Activated CD8-positive, alpha-beta memory T cell treated with anti-CD3 and anti-CD28 coated beads, Interleukin-2, amount 50 U/mL, for 48 hours (primary cell): ENCODE measurements around the gene AATK.
A peak's percentile ranks its signal among the peaks of the same experiment; 100 is the strongest.

Experiments used
- DNase-seq: peaks from one replicate; pipeline ENCODE4 v3.0.0-alpha.2; 2020

The AATK gene

GRCh38 chr17:81126281-81127132 lies 39.5 kb downstream of the AATK start:
- no peak for DNase-seq

GRCh38 chr17:81125573-81126081 lies 40.4 kb downstream of the AATK start:
- DNase-seq: no peak

- DNase-seq: no peak
Observed at GRCh38 chr17:81124377-81124776, 41.6 kb downstream of the AATK start.

GRCh38 chr17:81123052-81124048 lies 42.7 kb downstream of the AATK start:
- no peak for DNase-seq

- no peak for DNase-seq
Observed at GRCh38 chr17:81121841-81122733, 43.9 kb downstream of the AATK start.

GRCh38 chr17:81120695-81121621 lies 45.1 kb downstream of the AATK start:
- no peak for DNase-seq

GRCh38 chr17:81120149-81120484 lies 45.9 kb downstream of the AATK start:
- DNase-seq: no peak

- peak; percentile 94 for DNase-seq
Observed at GRCh38 chr17:81119223-81120148, 46.5 kb downstream of the AATK start.

GRCh38 chr17:81118308-81119221 lies 47.5 kb downstream of the AATK start:
- DNase-seq: no peak

- DNase-seq: no peak
Observed at GRCh38 chr17:81117672-81118198, 48.3 kb downstream of the AATK start.

- no peak for DNase-seq
Observed at GRCh38 chr17:81116704-81117103, 49.3 kb downstream of the AATK start.

- no peak for DNase-seq
Observed at GRCh38 chr17:81115749-81116464, 50.1 kb downstream of the AATK start.

- DNase-seq: no peak
Observed at GRCh38 chr17:81115219-81115618, 50.8 kb downstream of the AATK start.

- DNase-seq: no peak
Observed at GRCh38 chr17:81114351-81115093, 51.5 kb downstream of the AATK start.

GRCh38 chr17:81113158-81113724 lies 52.8 kb downstream of the AATK start:
- no peak for DNase-seq

- no peak for DNase-seq
Observed at GRCh38 chr17:81112450-81112849, 53.6 kb downstream of the AATK start.

- no peak for DNase-seq
Observed at GRCh38 chr17:81111066-81111465, 55.0 kb downstream of the AATK start.
